HG03442 (cell line): Measurements from ENCODE around the gene PLD6.
"Not testable (repeated sequence)": the region's sequence is repeated elsewhere in the genome, so short reads cannot be mapped to it uniquely, and the experiment has no call there.

Experiments
- ATAC-seq: cut with Tn5 transposase; IDR thresholded peaks from one replicate; pipeline ENCODE4 v1.9.1; 2021; ENCODE audit warnings: mild to moderate bottlenecking, moderate library complexity; ENCODE audit not compliant: unreplicated experiment

The PLD6 gene

GRCh38 chr17:17179371-17179827 is 26.7 kb downstream of the PLD6 start:
- peak; percentile 57 for ATAC-seq

GRCh38 chr17:17177176-17177575 is 29.0 kb downstream of the PLD6 start:
- no peak for ATAC-seq

- ATAC-seq: no peak
These were observed 29.8 kb downstream of the PLD6 start for GRCh38 chr17:17176341-17176740.

- peak; percentile 32 for ATAC-seq
These were observed 30.2 kb downstream of the PLD6 start for GRCh38 chr17:17175917-17176316.

GRCh38 chr17:17175340-17175739 is 30.8 kb downstream of the PLD6 start:
- ATAC-seq: no peak

GRCh38 chr17:17173921-17174320 is 32.2 kb downstream of the PLD6 start:
- no peak for ATAC-seq

GRCh38 chr17:17172990-17173389 is 33.1 kb downstream of the PLD6 start:
- no peak for ATAC-seq

- ATAC-seq: no peak
These were observed 33.9 kb downstream of the PLD6 start for GRCh38 chr17:17172001-17172939.

GRCh38 chr17:17171186-17171585 is 34.9 kb downstream of the PLD6 start:
- ATAC-seq: no peak

GRCh38 chr17:17170346-17170985 is 35.7 kb downstream of the PLD6 start:
- no peak for ATAC-seq

- ATAC-seq: no peak
These were observed 36.7 kb downstream of the PLD6 start for GRCh38 chr17:17169396-17169795.

- ATAC-seq: no peak
These were observed 37.7 kb downstream of the PLD6 start for GRCh38 chr17:17168401-17168800.

- no peak for ATAC-seq
These were observed 38.1 kb downstream of the PLD6 start for GRCh38 chr17:17167986-17168385.

GRCh38 chr17:17167356-17167755 is 38.8 kb downstream of the PLD6 start:
- ATAC-seq: no peak

- no peak for ATAC-seq
These were observed 39.7 kb downstream of the PLD6 start for GRCh38 chr17:17166446-17166845.

- ATAC-seq: no peak
These were observed 40.3 kb downstream of the PLD6 start for GRCh38 chr17:17165666-17166308.

- no peak for ATAC-seq
These were observed 41.5 kb downstream of the PLD6 start for GRCh38 chr17:17164676-17165075.

- ATAC-seq: no peak
These were observed 42.0 kb downstream of the PLD6 start for GRCh38 chr17:17164156-17164555.

GRCh38 chr17:17161759-17162158 is 44.4 kb downstream of the PLD6 start:
- no peak for ATAC-seq

- ATAC-seq: no peak
These were observed 45.0 kb downstream of the PLD6 start for GRCh38 chr17:17161121-17161520.

GRCh38 chr17:17159571-17159970 is 46.6 kb downstream of the PLD6 start:
- ATAC-seq: no peak

- not testable (repeated sequence) for ATAC-seq
These were observed 47.6 kb downstream of the PLD6 start for GRCh38 chr17:17158506-17158905.
